ENCODE results near the gene SRSF11.

SRSF11 gene

DNA sequence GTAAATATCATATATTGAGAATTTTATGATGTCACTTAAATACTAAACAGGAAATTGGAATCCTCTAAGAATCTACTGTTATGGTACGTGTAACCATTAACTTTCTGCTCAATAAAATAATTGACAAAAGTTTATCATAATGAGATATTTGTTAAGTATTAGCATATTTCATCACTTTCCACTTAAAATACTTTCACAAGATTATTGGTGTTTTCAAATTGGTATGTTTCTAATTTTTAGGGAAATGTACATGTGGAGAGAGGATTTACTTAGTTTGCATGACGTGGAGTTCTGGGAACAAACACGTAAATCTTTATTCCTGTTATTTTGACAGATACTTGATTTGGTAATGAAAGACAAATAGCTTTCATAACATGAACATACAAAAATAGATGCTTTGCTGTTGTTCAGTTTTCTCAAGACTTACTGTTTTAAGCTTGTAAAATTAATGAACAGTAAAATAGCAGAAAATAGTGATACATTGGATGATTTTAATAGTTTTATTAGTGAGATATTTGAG lies 1.6 kb downstream of the SRSF11 start:
- no peak for DNase-seq (ENCODE audit: low read depth in 2 of 2)

DNA sequence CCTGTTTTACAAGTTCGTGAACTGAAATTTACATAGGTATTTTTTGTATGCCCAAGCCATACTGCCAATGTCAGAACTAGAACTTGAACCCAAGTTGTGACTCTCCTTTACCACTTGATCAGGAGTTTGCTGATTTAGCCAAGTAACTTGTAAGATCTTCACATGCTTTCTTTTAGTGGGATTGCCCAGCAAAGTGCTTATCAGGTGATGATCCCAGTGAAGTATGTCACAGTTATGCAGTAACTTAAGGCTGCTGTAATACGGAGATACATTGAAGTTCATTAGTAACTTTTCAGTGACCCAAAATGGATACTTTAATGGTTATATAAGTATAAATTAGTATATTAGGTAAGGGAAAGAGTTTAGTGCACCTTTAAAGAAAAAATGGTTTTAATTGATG lies 3.8 kb downstream of the SRSF11 start:
- DNase-seq (ENCODE audit: low read depth in 2 of 2), result no peak

DNA sequence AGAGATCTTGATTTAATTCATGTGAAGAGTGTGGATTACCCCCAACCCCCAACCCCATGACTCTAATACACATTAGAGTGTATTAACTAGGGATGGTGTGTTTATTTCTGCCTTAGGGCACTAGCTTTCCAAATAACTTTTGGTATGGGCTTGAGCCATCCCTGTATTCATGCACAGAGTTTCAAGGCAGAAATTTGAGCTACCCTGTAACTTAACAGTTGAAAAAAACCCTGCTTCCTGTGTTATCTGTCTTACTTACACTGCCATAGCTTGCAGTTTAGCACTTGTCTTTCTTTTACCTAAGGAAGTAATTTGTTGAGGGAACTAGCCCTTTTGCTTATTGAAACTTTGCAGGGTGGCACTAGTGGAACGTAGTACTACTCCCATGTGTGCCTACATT lies 6.3 kb downstream of the SRSF11 start:
- DNase-seq (ENCODE audit: low read depth in 2 of 2), result no peak

DNA sequence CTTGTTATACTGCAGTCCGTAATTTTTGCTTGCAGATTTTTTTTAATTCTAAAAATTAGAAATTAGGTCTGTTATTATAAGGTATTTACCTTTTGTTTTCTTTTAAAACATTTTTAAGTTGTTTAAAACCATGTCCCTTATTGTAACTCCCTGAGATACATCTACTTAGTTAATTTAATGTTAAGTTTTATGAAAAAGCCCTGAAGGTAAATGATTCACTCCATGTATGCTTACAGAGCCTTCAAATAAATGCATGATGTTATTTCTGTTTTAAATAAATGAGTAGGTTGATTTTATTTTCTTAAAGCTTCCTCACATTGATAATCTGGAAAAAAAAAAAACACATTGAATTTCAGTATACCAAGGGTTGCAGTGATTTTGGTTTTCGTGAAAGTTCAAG lies 7.5 kb downstream of the SRSF11 start:
- DNase-seq (ENCODE audit: low read depth in 2 of 2), result no peak

DNA sequence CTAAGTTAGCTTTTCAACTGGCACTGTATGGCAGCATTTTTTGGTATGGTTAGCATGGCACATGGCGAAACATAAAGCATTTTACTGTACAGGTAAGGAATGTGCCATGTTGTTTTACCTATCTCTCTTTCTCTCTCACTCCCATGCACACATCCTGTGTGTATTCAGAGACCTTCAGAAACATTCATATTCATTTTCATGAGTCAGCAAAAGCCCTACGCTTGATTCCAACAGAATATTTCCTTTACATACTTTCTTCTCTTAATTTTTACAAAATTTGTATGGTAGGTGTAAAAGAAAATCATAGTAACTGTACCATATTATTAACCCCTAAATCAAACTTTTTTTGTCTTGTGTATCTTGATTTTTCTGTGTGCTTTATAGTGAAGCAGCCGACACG lies 10.3 kb downstream of the SRSF11 start:
- DNase-seq (ENCODE audit: low read depth in 2 of 2), result no peak

DNA sequence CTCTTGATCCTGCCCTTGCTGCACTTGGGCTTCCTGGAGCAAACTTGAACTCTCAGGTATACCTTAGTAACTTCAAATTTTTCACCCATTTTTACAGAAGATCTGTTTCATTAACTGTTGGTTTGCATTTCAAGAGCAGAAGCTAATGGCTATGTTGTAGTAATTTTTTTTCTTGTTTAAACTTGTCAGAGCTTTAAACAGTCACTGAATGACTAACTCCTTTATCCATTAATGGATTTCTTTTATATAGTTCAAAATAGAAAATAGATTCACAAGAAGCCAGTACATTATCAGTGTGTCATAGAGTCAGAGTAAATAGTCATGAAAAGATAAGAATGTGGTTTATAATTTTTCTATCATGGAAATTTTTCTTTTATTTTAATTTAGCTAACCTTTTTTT lies 13.6 kb downstream of the SRSF11 start:
- no peak for DNase-seq (ENCODE audit: low read depth in 2 of 2)

DNA sequence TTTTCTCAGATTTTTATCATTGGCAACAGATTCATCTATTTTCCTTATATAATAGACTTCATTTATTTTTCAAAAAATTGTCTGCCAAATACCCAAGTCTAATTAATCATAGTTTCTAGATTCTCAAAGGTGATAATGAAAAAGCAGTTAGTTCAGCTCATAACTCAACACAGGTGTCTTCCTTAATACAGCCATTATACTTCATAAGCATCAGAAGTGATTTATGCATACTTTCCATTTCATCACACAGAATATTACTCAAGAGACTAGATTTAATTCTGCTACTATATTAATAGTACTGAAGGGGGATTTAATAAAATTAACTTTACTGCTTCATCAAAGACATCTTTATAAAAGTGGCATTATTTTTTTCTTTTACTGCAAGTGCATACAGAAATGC lies 18.8 kb downstream of the SRSF11 start:
- DNase-seq (ENCODE audit: low read depth in 2 of 2), result no peak

DNA sequence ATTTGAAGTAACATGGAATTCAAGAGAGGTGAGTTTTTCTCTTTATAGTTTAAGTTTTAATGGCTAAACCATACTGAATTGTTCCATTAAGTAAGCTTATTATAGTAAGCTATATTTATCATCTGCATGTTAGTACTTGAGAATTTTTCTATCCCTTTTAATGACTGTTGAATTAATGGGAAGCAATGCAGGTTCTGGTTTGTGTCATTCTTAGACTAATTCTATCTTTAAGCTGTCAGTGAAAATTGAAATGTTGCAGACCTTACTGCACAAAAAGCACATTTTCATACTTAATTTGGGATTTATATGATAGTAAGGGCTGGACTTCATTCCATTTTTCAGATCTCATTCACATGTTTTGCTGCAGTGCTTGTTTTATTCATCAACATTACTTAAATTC lies 25.9 kb downstream of the SRSF11 start:
- DNase-seq (ENCODE audit: low read depth in 2 of 2), result no peak

DNA sequence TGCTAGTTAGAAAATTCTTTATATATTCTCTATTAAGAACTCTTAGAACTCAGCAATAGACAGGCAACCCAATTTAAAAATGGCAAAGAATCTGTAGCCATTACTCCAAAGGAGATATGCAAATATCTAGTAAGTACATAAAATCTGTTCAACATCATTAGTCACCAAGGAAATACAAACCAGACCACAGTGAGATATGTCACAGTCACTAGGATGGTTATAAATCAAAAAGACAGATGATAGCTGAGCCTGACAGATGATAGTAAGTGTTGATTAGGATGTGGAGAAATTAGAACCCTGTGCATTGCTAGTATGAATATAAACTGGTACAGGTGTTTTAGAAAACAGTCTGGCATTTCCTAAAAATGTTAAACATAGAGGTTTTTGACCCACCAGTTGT lies 26.6 kb downstream of the SRSF11 start:
- DNase-seq (ENCODE audit: low read depth in 2 of 2), result no peak

DNA sequence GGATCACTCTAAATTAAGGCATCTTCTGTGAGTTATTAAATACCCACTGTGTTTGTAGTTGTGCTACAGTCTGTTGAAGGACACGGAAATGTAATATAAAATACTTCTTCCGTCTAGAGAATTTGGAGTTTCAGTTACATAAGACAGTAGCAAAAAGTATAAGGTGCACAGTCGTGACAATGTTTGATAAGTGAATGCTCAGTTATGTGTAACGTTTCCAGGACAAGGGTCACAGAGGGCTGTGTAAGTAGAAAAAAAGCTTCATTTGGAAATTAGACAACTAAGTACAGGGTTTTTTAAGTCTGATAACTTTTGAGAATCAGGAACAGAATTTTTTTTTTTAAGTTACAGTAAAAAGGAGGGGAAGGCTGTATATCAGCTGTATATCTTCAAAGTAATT lies 27.5 kb downstream of the SRSF11 start:
- no peak for DNase-seq (ENCODE audit: low read depth in 2 of 2)

DNA sequence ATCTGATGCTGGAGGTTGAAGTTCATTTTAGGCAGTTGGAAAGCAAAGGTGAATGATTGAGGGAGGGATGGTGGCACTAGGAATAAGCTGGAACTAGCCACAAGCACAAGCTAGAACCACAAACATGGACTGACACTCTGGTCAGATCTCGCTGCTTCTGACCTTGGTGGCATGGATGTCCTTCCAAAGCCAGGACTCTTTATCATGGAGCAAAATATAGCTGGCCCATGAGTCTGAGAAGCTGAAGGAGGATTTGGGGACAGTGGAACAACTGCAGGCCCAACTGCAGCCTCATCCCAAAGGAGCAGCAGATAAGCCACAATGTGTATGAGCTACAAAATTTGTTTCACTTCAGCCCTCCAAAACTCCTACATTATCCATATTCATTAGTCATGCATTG lies 35.5 kb downstream of the SRSF11 start:
- DNase-seq (ENCODE audit: low read depth in 2 of 2), result no peak

DNA sequence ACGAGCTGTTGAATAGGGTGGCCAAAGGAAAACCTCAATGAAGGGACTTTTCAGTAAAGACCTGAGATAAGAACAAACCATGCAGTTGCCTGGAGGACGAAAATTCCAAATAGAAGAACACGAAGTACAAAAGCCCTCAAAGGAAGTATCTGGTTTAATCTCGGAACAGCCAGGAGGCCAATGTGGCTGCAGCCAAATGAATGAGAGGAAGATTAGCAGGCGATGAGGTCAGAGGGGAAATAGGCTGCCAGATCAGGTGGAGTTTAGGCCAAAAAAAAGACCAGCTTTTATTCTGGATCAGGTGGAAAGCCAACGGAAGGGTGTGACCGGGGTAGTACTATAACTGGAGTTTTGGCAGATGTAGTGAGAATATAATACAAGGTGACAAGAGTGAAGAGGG lies 43.7 kb downstream of the SRSF11 start:
- DNase-seq (ENCODE audit: low read depth in 2 of 2), result no peak

DNA sequence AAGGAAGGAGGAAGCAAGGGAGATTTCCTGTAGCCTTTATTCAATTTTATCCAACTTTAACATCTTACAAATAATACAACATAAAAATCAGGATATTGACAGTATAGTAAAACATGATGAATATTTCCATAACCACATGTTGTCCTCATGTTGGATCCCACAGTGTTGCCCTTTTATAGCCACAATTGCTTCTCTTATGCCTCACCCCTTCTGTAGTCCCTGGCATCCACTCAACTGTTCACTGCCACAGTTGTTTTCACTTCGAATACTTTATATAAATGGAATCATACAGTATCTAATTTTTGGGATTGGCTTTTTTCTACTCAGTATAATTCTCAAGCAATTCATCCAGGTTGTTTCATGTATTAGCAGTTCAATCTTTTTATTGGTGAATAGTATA lies 44.8 kb downstream of the SRSF11 start:
- no peak for DNase-seq (ENCODE audit: low read depth in 2 of 2)

DNA sequence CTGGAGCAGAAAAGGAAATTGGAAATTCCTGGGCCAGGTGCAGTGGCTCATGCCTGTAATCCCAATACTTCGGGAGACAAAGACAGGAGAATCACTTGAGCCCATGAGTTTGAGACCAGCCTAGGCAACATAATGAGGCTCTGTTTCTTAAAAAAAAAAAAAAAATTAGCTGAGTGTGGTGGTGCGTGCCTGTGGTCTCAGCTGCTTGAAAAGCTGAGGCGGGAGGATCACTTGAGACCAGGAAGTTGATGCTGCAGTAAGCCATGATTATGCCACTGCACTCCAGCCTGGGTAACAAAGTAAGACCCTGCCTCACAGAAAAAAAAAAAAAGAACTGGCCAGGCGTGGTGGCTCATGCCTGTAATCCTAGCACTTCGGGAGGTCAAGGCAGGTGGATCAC lies 56.7 kb downstream of the SRSF11 start:
- no peak for DNase-seq (ENCODE audit: low read depth in 2 of 2)

DNA sequence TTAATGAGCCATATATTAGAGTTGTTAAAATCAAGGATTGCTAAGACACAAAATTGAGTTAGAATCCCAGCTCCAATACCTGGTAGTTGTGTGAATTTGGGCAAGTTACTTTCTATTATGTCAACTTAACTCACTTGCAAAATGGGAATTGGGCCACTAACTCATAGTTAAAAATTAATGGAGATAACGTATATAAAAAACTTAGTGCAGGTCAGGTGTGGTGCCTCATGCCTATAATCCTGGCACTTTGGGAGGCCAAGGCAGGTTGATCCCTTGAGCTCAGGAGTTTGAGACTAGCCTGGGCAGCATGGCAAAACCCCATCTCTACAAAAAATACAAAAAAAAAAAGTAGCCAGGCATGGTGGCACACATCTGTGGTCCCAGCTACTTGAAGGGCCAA lies 57.5 kb downstream of the SRSF11 start:
- DNase-seq (ENCODE audit: low read depth in 2 of 2), result no peak

DNA sequence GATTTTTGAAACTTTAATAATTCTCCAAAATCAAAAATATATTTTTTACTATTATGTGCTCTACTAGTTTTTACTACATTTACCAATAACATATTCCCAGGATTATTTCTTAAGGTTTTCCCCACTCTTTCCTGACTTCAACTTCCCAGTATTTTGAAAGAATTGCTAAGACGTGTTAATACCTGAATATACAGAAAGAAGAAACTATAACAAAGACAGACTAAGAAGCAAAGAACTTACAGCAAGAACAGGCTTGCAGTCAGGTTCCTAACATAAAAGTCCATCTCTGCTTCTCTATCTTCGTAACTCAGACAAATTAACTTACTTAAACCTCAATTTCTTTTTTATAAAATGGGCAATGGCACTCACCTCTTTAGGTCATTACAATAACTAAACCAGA lies 63.2 kb downstream of the SRSF11 start:
- DNase-seq (ENCODE audit: low read depth in 2 of 2), result no peak

DNA sequence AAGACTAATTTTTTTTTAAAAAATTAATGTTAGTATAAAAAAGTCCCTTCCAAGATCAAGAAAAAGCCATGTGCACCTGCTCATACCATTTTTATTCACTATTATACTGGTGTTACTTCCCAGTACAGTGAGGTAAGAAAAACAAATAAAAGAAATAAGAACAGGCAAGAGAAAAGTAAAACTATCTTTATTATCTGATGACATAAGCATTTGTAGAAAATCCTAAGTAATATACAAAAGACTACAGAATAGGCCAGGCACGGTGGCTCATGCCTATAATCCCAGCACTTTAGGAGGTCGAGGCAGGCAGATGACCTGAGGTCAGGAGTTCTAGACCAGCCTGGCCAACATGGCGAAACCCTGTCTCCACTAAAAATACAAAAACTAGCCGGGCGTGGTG lies 65.3 kb downstream of the SRSF11 start:
- DNase-seq (ENCODE audit: low read depth in 2 of 2), result no peak

DNA sequence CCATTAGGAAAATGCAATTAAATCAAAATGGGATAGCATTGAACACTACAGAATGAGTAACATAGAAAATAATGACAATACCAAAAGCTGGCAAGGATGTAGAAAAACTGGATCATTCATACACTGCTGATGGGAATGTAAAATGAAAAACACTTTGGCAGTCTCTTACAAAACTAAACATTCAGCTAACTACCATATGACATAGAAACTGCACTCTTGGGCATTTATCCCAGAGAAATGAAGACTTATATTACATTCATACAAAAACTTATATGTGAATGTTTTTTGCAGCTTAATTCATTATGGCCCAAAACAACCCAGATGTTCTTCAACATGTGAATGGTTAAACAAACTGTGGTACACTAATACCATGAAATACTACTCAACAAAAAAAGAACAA lies 67.0 kb downstream of the SRSF11 start:
- no peak for DNase-seq (ENCODE audit: low read depth in 2 of 2)

DNA sequence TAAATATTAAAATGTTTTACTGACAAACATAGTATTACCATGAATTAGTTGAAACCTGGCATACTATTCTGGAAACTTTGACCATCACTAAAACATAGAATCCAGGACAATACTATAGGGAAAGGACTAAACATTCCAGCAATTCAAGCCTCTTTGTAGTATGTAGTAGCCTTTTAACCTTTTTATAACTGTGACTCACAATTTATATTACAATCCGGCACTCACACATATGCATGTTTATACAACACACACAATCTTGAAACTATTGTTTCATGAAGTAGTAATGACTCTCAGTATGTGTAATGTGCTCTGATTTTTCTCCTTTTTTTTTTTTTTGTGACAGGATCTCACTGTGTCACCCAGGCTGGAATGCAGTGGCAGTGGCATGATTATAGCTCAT lies 69.0 kb downstream of the SRSF11 start:
- DNase-seq (ENCODE audit: low read depth in 2 of 2), result no peak

DNA sequence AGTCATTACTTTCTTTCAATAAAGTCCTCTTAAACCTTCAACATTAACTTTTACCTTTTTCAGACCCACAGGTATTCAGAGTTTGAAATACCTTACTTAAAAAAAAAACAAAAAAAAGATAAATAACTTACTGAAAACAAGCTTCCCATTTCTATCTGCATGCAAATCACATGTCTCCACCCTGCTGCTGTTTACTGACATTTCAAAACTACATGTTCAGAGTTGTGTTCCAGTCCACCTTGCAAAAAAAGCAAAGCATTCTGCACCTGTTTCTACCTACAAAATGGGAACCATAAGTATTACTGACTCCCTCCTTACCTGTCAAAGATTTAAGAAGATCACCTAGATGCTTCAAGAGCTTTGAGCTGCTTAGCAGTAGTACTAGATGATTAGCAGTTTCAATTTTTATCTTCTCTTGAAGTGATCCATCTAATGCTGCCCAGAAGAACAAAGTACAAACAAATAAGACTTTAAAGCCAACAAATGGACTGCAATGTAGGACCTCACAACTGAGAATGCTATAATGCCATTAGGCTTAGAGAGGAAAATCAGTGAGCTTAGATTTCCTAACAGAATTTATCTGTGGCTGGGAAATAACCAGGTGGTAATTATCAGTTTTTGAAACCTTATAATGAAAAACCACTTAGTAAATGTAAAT lies 72.1 kb downstream of the SRSF11 start:
- no peak for DNase-seq (ENCODE audit: low read depth in 2 of 2)

DNA sequence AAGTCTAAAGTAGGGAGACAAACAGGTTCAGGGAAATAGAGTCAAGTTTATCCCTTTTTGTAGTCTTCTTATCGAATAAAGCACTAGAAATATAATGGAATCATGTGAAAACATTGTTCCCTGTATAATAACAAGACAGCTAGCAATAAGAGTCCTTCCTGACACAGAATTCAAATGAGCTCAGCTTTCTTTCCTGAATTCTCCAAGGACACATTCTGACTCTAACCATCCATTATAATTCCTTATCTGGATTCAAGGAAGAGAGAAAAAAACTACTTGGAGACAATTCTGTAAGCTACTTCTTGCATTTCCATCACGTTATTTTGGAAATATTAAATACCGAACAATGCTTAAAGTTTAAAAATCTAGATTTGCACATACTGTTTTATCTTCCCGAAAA lies 74.6 kb downstream of the SRSF11 start:
- no peak for DNase-seq (ENCODE audit: low read depth in 2 of 2)

DNA sequence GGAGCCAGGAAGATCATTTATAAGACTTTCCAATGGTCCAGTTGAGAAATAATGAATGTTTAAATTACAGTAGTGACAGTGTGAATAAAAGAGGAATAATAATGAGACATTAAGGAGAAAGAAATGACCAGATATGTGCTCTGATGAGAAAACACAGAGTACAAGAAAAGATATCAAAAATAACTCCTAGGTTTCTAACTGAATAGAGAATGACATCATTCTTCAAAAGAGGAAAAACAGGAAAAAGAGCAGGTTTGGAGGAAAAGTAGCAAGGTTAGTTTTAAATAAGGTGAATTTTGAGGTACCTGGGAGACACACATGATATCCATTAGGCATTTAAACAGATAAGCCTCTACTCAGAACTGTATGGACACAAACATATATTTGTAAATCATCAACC lies 78.3 kb downstream of the SRSF11 start:
- DNase-seq (ENCODE audit: low read depth in 2 of 2), result no peak

All from stimulated activated CD4-positive, alpha-beta T cell treated with anti-CD3 and anti-CD28 coated beads, Interleukin-15, amount 100 ng/mL, for 48 hours (primary cell).